ENCODE data around the gene GAD1.

GAD1 gene

DNA sequence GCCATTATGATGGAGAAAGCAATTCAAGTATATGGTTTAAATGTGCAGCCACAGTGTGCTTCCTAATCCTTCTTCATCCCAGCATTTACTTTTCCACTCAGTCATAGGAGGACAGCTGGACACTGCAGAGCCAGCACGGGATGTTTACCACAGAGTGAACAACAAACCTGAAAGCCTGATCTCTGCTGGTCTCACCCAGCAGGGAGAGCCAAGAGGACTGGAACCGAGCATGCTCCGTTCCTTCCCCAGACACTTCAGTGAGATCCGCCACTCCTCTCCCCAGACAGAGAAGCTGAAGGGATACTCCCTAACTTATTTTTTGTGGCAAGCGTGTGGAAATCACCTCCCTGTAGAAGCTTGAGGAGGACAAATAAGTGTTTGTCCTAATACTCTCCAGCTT, 89.2 kb downstream of the GAD1 start:
- no peak for DNase-seq
